ENCODE measurements around the gene AKNAD1. TPM values are rescaled to one million over a fixed set of nuclear protein-coding genes. Genes with fewer than 3 reads are reported as not detected.
"Not testable (repeated sequence)": the region's sequence is repeated elsewhere in the genome, so short reads cannot be mapped to it uniquely, and the experiment has no call there.

Gene AKNAD1
- not detected in 2 replicates for total RNA-seq

DNA sequence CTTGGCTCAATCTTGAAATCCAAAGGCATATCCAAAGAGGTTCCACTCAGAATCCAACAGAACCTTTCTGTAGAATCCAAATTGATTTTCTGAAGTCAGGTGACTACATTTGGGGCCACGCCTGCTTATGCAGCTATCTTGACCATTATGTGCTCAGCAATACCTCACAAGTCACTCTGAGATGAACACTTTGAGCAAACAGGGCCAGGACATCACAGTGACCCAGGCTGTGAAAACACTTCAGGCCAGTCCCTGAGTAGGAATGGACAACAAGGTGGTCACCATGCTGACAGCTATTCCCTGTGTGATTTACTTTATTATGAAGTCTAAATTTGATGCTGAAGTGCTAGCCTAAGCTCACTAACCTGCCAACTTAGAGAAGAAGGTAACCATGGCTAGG lies at the start of gene AKNAD1:
AKNAD1 (minus strand) TSS at position 101 of the 400 bp plus-strand sequence. CDS start 4,430 bp downstream, outside the sequence.
- no peaks in the 10 kb centered on the region for H3K36me3 Mint-ChIP-seq (ENCODE audit: low read depth)
- DNase-seq (ENCODE audit: low spot score) = no peak
- intact Hi-C loops (cut with micrococcal nuclease) = no loop called here
- H3K4me1 Mint-ChIP-seq (ENCODE audit: low read depth) = peaks cover 17% of the 10 kb centered on the region
- H3K27ac Mint-ChIP-seq = no peak within 1 kb of the TSS
- H3K27me3 Mint-ChIP-seq (ENCODE audit: low read depth) = peaks cover 26% of the 10 kb centered on the region
- no peaks in the 10 kb centered on the region for H3K9me3 Mint-ChIP-seq
- H3K4me3 Mint-ChIP-seq (ENCODE audit: low read depth) = no peak within 1 kb of the TSS

DNA sequence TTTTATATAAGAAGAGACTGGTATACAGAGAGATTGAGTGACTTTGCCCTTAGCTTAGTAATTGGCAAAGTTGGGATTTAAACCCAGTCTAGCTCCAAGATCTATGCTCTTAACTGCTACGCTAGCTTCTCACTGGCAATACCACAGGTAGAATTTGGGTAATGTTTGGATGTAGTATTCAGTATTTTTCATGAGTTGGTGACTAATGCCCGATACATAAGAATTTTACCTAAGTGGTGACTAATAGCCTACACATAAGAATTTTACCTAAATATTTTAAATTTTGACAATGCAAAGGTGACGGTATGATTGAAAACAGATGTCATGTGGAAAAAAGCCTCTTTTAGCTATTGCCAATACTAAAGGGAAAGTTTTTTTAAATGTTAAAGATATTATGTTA lies 44.2 kb upstream of the AKNAD1 start:
- intact Hi-C loops (cut with micrococcal nuclease) = no loop called here
- DNase-seq (ENCODE audit: low spot score) = no peak
- peaks cover 25% of the 10 kb centered on the region for H3K36me3 Mint-ChIP-seq (ENCODE audit: low read depth)
- no peak overlapping the region for H3K4me3 Mint-ChIP-seq (ENCODE audit: low read depth)
- H3K9me3 Mint-ChIP-seq = no peaks in the 10 kb centered on the region
- no peaks in the 10 kb centered on the region for H3K4me1 Mint-ChIP-seq (ENCODE audit: low read depth)
- H3K27me3 Mint-ChIP-seq (ENCODE audit: low read depth) = no peaks in the 10 kb centered on the region
- no peak overlapping the region for H3K27ac Mint-ChIP-seq

DNA sequence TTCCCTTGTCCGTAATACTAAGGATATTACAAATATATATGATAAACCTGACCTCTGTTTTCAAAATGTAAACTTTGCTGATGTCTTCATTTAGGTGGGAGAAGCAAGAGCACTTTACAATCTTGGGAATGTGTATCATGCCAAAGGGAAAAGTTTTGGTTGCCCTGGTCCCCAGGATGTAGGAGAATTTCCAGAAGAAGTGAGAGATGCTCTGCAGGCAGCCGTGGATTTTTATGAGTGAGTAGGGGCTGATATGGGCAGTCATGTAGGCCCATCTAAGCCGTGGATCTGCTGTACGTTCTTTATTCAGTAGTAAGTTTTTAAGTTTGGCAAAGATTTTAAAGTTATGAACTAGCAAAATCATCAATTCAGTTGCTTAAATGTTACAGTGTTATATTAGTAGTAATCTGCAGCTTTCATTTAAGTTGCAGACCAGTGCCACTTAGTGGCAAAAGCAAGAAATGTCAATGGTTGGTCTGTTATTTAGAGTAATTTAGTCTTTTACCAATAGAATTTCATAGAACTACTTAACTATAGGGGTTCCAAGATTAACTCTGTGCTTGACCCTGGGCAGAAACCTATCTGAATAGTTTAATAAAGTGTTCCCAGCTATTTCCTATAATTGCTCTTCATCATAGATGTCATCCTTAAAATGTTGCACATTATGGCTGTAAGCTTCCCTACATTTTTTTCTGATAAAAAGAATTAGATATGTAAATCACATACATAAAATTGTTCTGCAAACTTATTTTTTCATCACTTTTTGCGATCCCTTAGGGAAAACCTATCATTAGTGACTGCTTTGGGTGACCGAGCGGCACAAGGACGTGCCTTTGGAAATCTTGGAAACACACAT lies 41.2 kb upstream of the AKNAD1 start:
- H3K4me3 Mint-ChIP-seq (ENCODE audit: low read depth) = no peak overlapping the region
- intact Hi-C loops (cut with micrococcal nuclease) = loop anchor here (1.0 kb wide), 2 partner anchors 70 to 206 kb away; partner anchors contain the start of gene PRPF38B
- DNase-seq (ENCODE audit: low spot score) = no peak
- H3K4me1 Mint-ChIP-seq (ENCODE audit: low read depth) = no peaks in the 10 kb centered on the region
- peaks cover 13% of the 10 kb centered on the region for H3K36me3 Mint-ChIP-seq (ENCODE audit: low read depth)
- H3K27me3 Mint-ChIP-seq (ENCODE audit: low read depth) = no peaks in the 10 kb centered on the region
- H3K9me3 Mint-ChIP-seq = no peaks in the 10 kb centered on the region
- no peak overlapping the region for H3K27ac Mint-ChIP-seq

- Mint-ChIP-seq H3K27ac (no peak overlapping the region), H3K4me1 (ENCODE audit: low read depth) (no peaks in the 10 kb centered on the region), H3K9me3 (no peaks in the 10 kb centered on the region), H3K36me3 (ENCODE audit: low read depth) (peaks cover 9% of the 10 kb centered on the region), H3K4me3 (ENCODE audit: low read depth) (no peak overlapping the region), H3K27me3 (ENCODE audit: low read depth) (no peaks in the 10 kb centered on the region)
- intact Hi-C loops (cut with micrococcal nuclease) = no loop called here
- no peak for DNase-seq (ENCODE audit: low spot score)
Observed at GRCh38 chr1:108896146-108897145, 39.6 kb upstream of the AKNAD1 start.

- intact Hi-C loops (cut with micrococcal nuclease) = no loop called here
- Mint-ChIP-seq H3K4me1 (ENCODE audit: low read depth) (peaks cover 3% of the 10 kb centered on the region), H3K9me3 (no peaks in the 10 kb centered on the region), H3K27ac (no peak overlapping the region), H3K27me3 (ENCODE audit: low read depth) (no peaks in the 10 kb centered on the region), H3K36me3 (ENCODE audit: low read depth) (peaks cover 8% of the 10 kb centered on the region), H3K4me3 (ENCODE audit: low read depth) (no peak overlapping the region)
- DNase-seq (ENCODE audit: low spot score) = no peak
Observed at GRCh38 chr1:108893141-108893530, 36.2 kb upstream of the AKNAD1 start.

DNA sequence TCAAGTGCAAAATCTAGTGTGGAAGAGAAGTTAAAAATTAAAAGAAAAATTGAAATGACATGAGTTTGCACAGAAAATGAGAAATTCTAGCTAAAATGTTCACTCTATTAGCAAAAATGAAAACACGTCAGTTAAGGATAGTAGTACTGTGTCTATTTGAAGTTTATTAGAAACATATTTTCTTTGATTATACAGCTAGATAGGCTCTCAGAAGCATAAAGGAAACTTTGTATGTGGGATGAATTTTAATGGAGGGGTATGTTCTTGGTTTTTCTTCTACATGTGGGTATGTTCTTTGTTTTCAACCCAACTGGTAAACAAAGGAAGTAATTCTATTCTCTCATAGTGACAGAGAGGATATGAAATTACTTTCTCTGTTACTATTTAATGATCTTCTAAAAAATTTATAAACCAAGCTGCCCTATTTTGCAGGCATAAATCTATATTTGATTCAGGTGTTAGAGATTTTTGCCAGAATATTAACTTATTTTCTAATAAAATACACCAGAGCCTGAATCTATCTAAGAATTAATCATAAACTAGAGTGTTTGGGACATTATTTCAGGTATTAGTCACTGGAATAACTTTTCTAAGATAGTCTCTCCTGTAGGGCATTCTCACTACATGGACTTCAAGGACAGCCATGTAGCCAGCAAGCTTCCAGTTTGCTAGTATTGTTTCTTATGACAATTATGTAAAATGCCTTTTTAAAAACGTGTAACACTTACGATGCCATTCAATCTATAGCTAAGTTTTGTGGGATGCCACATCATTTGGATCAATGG lies 35.7 kb upstream of the AKNAD1 start:
- H3K27ac Mint-ChIP-seq = no peak overlapping the region
- H3K27me3 Mint-ChIP-seq (ENCODE audit: low read depth) = no peaks in the 10 kb centered on the region
- H3K9me3 Mint-ChIP-seq = no peaks in the 10 kb centered on the region
- intact Hi-C loops (cut with micrococcal nuclease) = no loop called here
- DNase-seq (ENCODE audit: low spot score) = no peak
- peaks cover 4% of the 10 kb centered on the region for H3K36me3 Mint-ChIP-seq (ENCODE audit: low read depth)
- H3K4me1 Mint-ChIP-seq (ENCODE audit: low read depth) = peaks cover 3% of the 10 kb centered on the region
- H3K4me3 Mint-ChIP-seq (ENCODE audit: low read depth) = no peak overlapping the region

GRCh38 chr1:108889706-108890384 lies 33.0 kb upstream of the AKNAD1 start:
- no peak overlapping the region for H3K27ac Mint-ChIP-seq
- H3K27me3 Mint-ChIP-seq (ENCODE audit: low read depth) = no peaks in the 10 kb centered on the region
- H3K4me3 Mint-ChIP-seq (ENCODE audit: low read depth) = no peak overlapping the region
- intact Hi-C loops (cut with micrococcal nuclease) = no loop called here
- peaks cover 9% of the 10 kb centered on the region for H3K36me3 Mint-ChIP-seq (ENCODE audit: low read depth)
- peaks cover 3% of the 10 kb centered on the region for H3K4me1 Mint-ChIP-seq (ENCODE audit: low read depth)
- DNase-seq (ENCODE audit: low spot score) = no peak
- H3K9me3 Mint-ChIP-seq = no peaks in the 10 kb centered on the region

- DNase-seq (ENCODE audit: low spot score); H3K27ac Mint-ChIP-seq; H3K36me3 Mint-ChIP-seq (ENCODE audit: low read depth); intact Hi-C loops (cut with micrococcal nuclease); H3K4me1 Mint-ChIP-seq (ENCODE audit: low read depth); H3K4me3 Mint-ChIP-seq (ENCODE audit: low read depth); H3K27me3 Mint-ChIP-seq (ENCODE audit: low read depth); H3K9me3 Mint-ChIP-seq: not testable (repeated sequence)
Observed at GRCh38 chr1:108889006-108889645, 32.2 kb upstream of the AKNAD1 start.

- no peaks in the 10 kb centered on the region for H3K27me3 Mint-ChIP-seq (ENCODE audit: low read depth)
- H3K36me3 Mint-ChIP-seq (ENCODE audit: low read depth) = peaks cover 15% of the 10 kb centered on the region
- H3K9me3 Mint-ChIP-seq = no peaks in the 10 kb centered on the region
- DNase-seq (ENCODE audit: low spot score) = no peak
- H3K27ac Mint-ChIP-seq = no peak overlapping the region
- no peak overlapping the region for H3K4me3 Mint-ChIP-seq (ENCODE audit: low read depth)
- peaks cover 4% of the 10 kb centered on the region for H3K4me1 Mint-ChIP-seq (ENCODE audit: low read depth)
- intact Hi-C loops (cut with micrococcal nuclease) = no loop called here
Observed at GRCh38 chr1:108886292-108886691, 29.4 kb upstream of the AKNAD1 start.

DNA sequence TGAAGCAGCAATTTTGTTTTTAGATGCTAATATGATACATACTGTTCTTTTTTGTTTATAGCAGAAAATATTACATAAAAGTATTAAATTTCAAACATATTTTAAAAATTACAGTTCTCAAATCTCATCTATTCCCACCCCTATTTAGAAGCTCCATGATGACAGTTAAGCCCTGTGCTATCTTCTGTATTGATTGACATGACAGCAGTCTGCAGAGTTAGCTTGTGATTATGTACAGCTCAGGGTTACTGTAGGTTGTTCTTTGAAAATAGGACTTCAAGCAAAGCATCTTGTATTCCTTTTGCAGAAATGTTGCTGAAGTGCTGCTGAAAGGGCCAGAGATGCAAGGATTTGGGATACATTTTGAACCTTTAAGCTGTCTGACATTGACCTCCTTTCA lies 28.1 kb upstream of the AKNAD1 start:
- no peak for DNase-seq (ENCODE audit: low spot score)
- Mint-ChIP-seq H3K36me3 (ENCODE audit: low read depth) (peaks cover 15% of the 10 kb centered on the region), H3K27ac (no peak overlapping the region), H3K4me3 (ENCODE audit: low read depth) (no peak overlapping the region), H3K4me1 (ENCODE audit: low read depth) (peaks cover 12% of the 10 kb centered on the region), H3K27me3 (ENCODE audit: low read depth) (no peaks in the 10 kb centered on the region), H3K9me3 (no peaks in the 10 kb centered on the region)
- intact Hi-C loops (cut with micrococcal nuclease) = no loop called here

- Mint-ChIP-seq H3K9me3 (no peaks in the 10 kb centered on the region), H3K27me3 (ENCODE audit: low read depth) (no peaks in the 10 kb centered on the region), H3K4me3 (ENCODE audit: low read depth) (no peak overlapping the region), H3K27ac (no peak overlapping the region), H3K36me3 (ENCODE audit: low read depth) (peaks cover 14% of the 10 kb centered on the region), H3K4me1 (ENCODE audit: low read depth) (peaks cover 22% of the 10 kb centered on the region)
- intact Hi-C loops (cut with micrococcal nuclease) = no loop called here
- DNase-seq (ENCODE audit: low spot score) = no peak
Observed at GRCh38 chr1:108882837-108883236, 25.9 kb upstream of the AKNAD1 start.

Measured in activated T-helper 2 cell treated with anti-CD3 and anti-CD28 coated beads, Interferon-gamma antibody, Interleukin-2, Interleukin-4, amounts not matched to agents 10 μg/mL and 5 μg/mL and 100 μg/mL, durations not matched to agents 14 hours and 24 hours and 36 hours (primary cell).